Mesenchymal stem cell (in vitro differentiated cells and primary cell): ENCODE data around the gene PLA2G4B.

Source experiments
- DNase-seq: peaks from one replicate; pipeline ENCODE4 v3.0.0-alpha.2; 2013
- H2AFZ ChIP-seq: one replicate; pipeline ENCODE4 v1.6.1; 2013; ENCODE audit warnings: low read depth, mild to moderate bottlenecking, control low read depth, inconsistent platforms, low read length, moderate library complexity
- H2AK5ac ChIP-seq: 2 replicates; pipeline ENCODE4 v1.6.1; 2013; ENCODE audit warnings: low read length, moderate library complexity, mild to moderate bottlenecking, inconsistent platforms; ENCODE audit not compliant: severe bottlenecking
- H2BK120ac ChIP-seq: one replicate; pipeline ENCODE4 v1.6.1; 2013; ENCODE audit warnings: low read depth, mild to moderate bottlenecking, inconsistent platforms, low read length, moderate library complexity
- H2BK12ac ChIP-seq, 2 experiments: one replicate each; pipeline ENCODE4 v1.6.1; 2013; ENCODE audit warnings: inconsistent platforms in 2 of 2, low read length in 2 of 2, mild to moderate bottlenecking in 2 of 2, moderate library complexity in 2 of 2, control low read depth in 1 of 2
- H2BK15ac ChIP-seq: one replicate; pipeline ENCODE4 v1.6.1; 2013; ENCODE audit warnings: mild to moderate bottlenecking, low read depth, inconsistent platforms; ENCODE audit not compliant: poor library complexity, severe bottlenecking
- H2BK5ac ChIP-seq: 2 replicates; pipeline ENCODE4 v1.6.1; 2013; ENCODE audit warnings: low read depth, mild to moderate bottlenecking, low read length, control low read depth, inconsistent platforms; ENCODE audit not compliant: poor library complexity, severe bottlenecking
- H3K14ac ChIP-seq, 2 experiments: one replicate each; pipeline ENCODE4 v1.6.1; 2013; ENCODE audit warnings: inconsistent platforms in 2 of 2, low read length in 2 of 2, control low read depth in 1 of 2, mild to moderate bottlenecking in 1 of 2, moderate library complexity in 1 of 2
- H3K18ac ChIP-seq, 2 experiments: one replicate each; pipeline ENCODE4 v1.6.1; 2013; ENCODE audit warnings: inconsistent platforms in 2 of 2, low read length in 2 of 2, control low read depth in 1 of 2, low read depth in 1 of 2, mild to moderate bottlenecking in 1 of 2
- H3K23ac ChIP-seq, 2 experiments: one replicate each; pipeline ENCODE4 v1.6.1; 2013; ENCODE audit warnings: inconsistent platforms in 2 of 2, low read length in 2 of 2, mild to moderate bottlenecking in 2 of 2, moderate library complexity in 2 of 2, control low read depth in 1 of 2
- H3K27ac ChIP-seq: 2 replicates; pipeline ENCODE4 v1.5.1; 2013; ENCODE audit warnings: mild to moderate bottlenecking, moderate library complexity, low read length, control low read depth, inconsistent platforms; ENCODE audit not compliant: poor library complexity, severe bottlenecking
- H3K27me3 ChIP-seq, 2 experiments: 2 replicates each; pipeline versions ENCODE4 v1.6.1 to v1.7.0; 2013; ENCODE audit warnings: low read length in 2 of 2, mild to moderate bottlenecking in 2 of 2, moderate library complexity in 2 of 2, control low read depth in 1 of 2, inconsistent platforms in 1 of 2; ENCODE audit not compliant: control insufficient read depth in 1 of 2, insufficient read depth in 1 of 2
- H3K36me3 ChIP-seq, 2 experiments: 2 replicates each; pipeline versions ENCODE4 v1.6.1 to v1.7.0; 2013; ENCODE audit warnings: low read length in 2 of 2, control low read depth in 1 of 2, inconsistent platforms in 1 of 2, low read depth in 1 of 2, mild to moderate bottlenecking in 1 of 2; ENCODE audit not compliant: insufficient read depth in 2 of 2, control insufficient read depth in 1 of 2
- H3K4ac ChIP-seq, 2 experiments: one replicate each; pipeline ENCODE4 v1.6.1; 2013; ENCODE audit warnings: inconsistent platforms in 2 of 2, low read length in 2 of 2, mild to moderate bottlenecking in 2 of 2, moderate library complexity in 2 of 2, control low read depth in 1 of 2, low read depth in 1 of 2
- H3K4me1 ChIP-seq: 2 replicates; pipeline ENCODE4 v1.6.1; 2013; ENCODE audit warnings: low read depth, low read length, control low read depth; ENCODE audit not compliant: control insufficient read depth, insufficient read depth
- H3K4me2 ChIP-seq: 2 replicates; pipeline ENCODE4 v1.6.1; 2013; ENCODE audit warnings: low read length, mild to moderate bottlenecking, inconsistent platforms; ENCODE audit not compliant: poor library complexity, severe bottlenecking
- H3K4me3 ChIP-seq, 2 experiments: 2 replicates each; pipeline versions ENCODE4 v1.5.1 to v1.7.0; 2013; ENCODE audit warnings: low read length in 2 of 2, mild to moderate bottlenecking in 2 of 2, control low read depth in 1 of 2, low read depth in 1 of 2; ENCODE audit not compliant: insufficient read depth in 1 of 2
- H3K79me1 ChIP-seq: replicated peaks from 2 replicates; pipeline ENCODE4 v1.6.1; 2013; ENCODE audit warnings: mild to moderate bottlenecking, control low read depth, low read length, inconsistent platforms; ENCODE audit not compliant: poor library complexity, severe bottlenecking
- H3K9ac ChIP-seq: 2 replicates; pipeline ENCODE4 v1.7.0; 2013; ENCODE audit warnings: mild to moderate bottlenecking, low read length, moderate library complexity
- H3K9me3 ChIP-seq: 2 replicates; pipeline ENCODE4 v1.7.0; 2013; ENCODE audit warnings: mild to moderate bottlenecking, low read length; ENCODE audit not compliant: control insufficient read depth
- H4K8ac ChIP-seq: one replicate; pipeline ENCODE4 v1.6.1; 2013; ENCODE audit warnings: inconsistent platforms, mild to moderate bottlenecking, low read length, moderate library complexity
- H4K91ac ChIP-seq: one replicate; pipeline ENCODE4 v1.6.1; 2013; ENCODE audit warnings: mild to moderate bottlenecking, low read length, inconsistent platforms
- WGBS: methylation state at CpG from one replicate; pipeline ENCODE4 v1.1.7; 2013; ENCODE audit warnings: mixed read lengths; 5-methylcytosine and 5-hydroxymethylcytosine counted together

Gene PLA2G4B

DNA sequence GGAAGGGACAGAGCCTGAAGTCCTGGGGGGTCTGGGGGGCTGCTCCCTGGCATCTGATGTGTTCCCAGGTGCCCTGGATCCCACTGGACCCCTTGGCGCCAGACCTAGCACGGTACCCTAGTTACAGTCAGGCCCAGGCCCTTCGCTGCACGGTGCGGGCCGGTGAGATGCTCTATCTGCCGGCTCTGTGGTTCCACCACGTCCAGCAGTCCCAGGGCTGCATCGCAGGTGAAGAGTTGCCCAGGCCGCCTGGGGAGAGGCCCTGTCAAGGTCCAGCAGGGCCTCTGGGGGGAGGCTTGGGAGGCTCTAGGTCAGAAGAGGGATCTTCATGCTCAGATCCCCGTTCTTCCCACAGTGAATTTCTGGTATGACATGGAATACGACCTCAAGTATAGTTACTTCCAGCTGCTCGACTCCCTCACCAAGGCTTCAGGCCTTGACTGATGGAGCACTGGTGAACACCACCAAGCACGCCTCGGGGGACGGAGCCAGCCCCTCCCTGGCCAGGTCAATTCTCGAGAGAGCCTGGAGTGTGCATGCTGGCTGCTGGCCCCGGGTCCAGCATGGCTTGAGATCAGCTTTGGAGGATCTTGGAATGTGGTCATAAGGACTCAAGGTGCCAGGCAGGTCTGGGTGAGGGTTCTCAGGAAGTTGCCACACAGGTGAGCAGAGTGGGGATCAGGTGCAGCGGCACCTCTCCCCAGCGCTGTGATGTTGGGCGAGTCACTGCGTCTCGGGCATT, 1.8 kb upstream of the PLA2G4B start:
- no peak overlapping the region for H2BK12ac ChIP-seq
- no peak overlapping the region for H4K8ac ChIP-seq
- 95% methylated on average over 23 of the region's 23 CpGs for WGBS
- peaks cover 5 to 49% of the 10 kb centered on the region in 2 experiments for H3K36me3 ChIP-seq
- no peak overlapping the region for H3K14ac ChIP-seq
- H3K27me3 ChIP-seq = no peaks in the 10 kb centered on the region
- no peak overlapping the region for H2BK5ac ChIP-seq
- H3K23ac ChIP-seq = no peak overlapping the region
- no peak overlapping the region for H2BK120ac ChIP-seq
- no peaks in the 10 kb centered on the region for H3K9me3 ChIP-seq
- H3K4ac ChIP-seq = no peak overlapping the region
- no peak overlapping the region for H2BK15ac ChIP-seq
- H2AK5ac ChIP-seq = no peak overlapping the region
- peaks cover 7% of the 10 kb centered on the region for H3K79me1 ChIP-seq
- no peak overlapping the region for H3K27ac ChIP-seq
- no peak overlapping the region for H3K4me3 ChIP-seq
- peaks cover 7% of the 10 kb centered on the region for H3K4me1 ChIP-seq
- no peak for DNase-seq
- H4K91ac ChIP-seq = no peak overlapping the region
- H3K4me2 ChIP-seq = no peak overlapping the region
- no peak overlapping the region for H3K9ac ChIP-seq
- H3K18ac ChIP-seq = no peak overlapping the region
- no peak overlapping the region for H2AFZ ChIP-seq

DNA sequence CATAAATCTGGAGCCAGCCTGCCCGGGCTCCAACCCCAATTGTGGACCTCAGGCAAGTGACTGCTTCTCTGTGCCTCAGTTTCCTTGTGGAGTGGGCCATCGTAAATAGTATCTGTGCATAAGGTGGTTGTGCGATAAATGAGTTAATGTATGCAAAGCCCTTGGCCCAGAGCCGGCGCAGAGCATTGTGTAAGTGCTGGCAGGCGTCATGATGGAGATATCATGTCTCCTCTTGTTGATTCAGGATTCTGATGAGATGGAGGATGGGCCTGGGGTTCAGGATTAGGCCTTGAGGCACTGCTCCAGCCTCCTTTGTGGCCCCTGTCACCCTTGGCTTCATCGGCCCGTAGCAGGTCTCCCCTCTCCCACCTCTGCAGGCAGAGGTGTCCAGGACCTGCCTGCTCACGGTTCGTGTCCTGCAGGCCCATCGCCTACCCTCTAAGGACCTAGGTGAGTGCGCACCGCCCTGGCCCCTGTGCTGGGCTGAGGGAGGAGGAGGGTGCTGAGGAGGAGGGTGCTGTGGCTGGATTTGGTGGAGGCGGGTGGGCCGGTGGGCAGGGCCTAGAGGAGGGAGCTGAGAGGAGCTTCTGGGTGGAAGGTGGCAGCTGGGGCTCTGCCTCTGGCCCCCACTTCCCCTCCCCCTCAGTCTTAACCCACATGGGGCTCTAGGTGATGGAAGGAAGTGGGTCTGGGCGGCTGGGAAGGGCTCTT, 1.3 kb downstream of the PLA2G4B start:
- Histone ChIP-seq H2BK12ac (no peak overlapping the region), H3K14ac (no peak overlapping the region), H3K4me2 (no peak overlapping the region), H3K36me3 (peaks cover 0 to 58% of the 10 kb centered on the region in 2 experiments), H4K8ac (no peak overlapping the region), H3K23ac (no peak overlapping the region), H2AFZ (no peak overlapping the region), H2BK5ac (no peak overlapping the region), H3K4ac (no peak overlapping the region), H2AK5ac (no peak overlapping the region), H3K27me3 (no peaks in the 10 kb centered on the region), H3K18ac (no peak overlapping the region), H3K4me3 (no peak overlapping the region), H4K91ac (no peak overlapping the region), H3K27ac (no peak overlapping the region), H3K79me1 (no peaks in the 10 kb centered on the region), H3K9me3 (no peaks in the 10 kb centered on the region), H3K4me1 (peaks cover 4% of the 10 kb centered on the region), H2BK120ac (no peak overlapping the region), H3K9ac (no peak overlapping the region), H2BK15ac (no peak overlapping the region)
- DNase-seq = no peak
- 98% methylated on average over 14 of the region's 16 CpGs for WGBS

DNA sequence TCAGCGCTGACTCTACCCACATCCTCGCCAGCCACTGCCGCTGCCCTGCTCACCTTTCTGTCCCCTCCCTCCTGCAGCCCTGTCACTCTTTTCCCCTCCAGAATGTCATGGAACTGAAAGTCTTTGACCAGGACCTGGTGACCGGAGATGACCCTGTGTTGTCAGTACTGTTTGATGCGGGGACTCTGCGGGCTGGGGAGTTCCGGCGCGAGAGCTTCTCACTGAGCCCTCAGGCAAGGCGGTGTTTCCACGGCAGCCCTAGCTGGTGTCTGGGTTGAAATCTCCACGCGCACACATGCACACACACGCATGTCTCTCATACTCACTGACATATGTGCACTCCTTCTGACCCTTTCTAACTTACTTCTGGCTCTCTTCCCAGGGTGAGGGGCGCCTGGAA, 2.0 kb downstream of the PLA2G4B start:
- Histone ChIP-seq H3K9me3 (no peaks in the 10 kb centered on the region), H3K27me3 (no peaks in the 10 kb centered on the region), H3K27ac (no peak overlapping the region), H3K36me3 (peaks cover 0 to 60% of the 10 kb centered on the region in 2 experiments), H3K9ac (no peak overlapping the region), H2BK120ac (no peak overlapping the region), H3K79me1 (no peaks in the 10 kb centered on the region), H3K4ac (no peak overlapping the region), H2AK5ac (no peak overlapping the region), H2BK15ac (no peak overlapping the region), H4K91ac (no peak overlapping the region), H2AFZ (no peak overlapping the region), H4K8ac (no peak overlapping the region), H2BK5ac (no peak overlapping the region), H3K4me3 (no peak overlapping the region), H3K23ac (no peak overlapping the region), H3K14ac (no peak overlapping the region), H3K4me2 (no peak overlapping the region), H3K18ac (no peak overlapping the region), H3K4me1 (peaks cover 4% of the 10 kb centered on the region), H2BK12ac (no peak overlapping the region)
- DNase-seq = no peak
- 92% methylated on average over 13 of the region's 15 CpGs for WGBS

DNA sequence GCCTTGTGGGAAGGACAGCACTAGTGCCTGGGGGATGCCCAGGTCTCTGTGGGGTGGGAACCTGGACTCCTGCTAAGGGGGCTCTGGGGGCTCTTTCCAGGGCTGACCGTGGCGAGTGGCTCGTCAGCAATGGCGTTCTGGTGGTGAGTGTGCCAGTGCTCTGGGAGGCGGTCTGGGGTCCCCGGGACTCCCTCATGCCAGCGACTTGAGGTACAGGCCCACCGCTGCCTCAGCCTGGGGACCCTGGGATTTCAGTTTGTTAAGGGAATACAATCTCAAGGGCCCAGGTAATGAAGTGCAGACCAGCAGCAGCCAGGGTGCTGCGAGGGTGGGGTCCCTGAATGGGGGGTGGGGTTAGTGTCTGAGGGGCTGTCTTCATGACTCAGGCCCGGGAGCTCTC, 2.5 kb downstream of the PLA2G4B start:
- 96% methylated on average over 10 of the region's 10 CpGs for WGBS
- Histone ChIP-seq H3K27ac (no peak overlapping the region), H2BK15ac (peak overlapping the region; percentile 8), H3K4me3 (no peak overlapping the region), H3K9me3 (no peaks in the 10 kb centered on the region), H4K8ac (no peak overlapping the region), H3K4ac (no peak overlapping the region), H3K4me1 (peaks cover 1% of the 10 kb centered on the region), H3K14ac (no peak overlapping the region), H2BK120ac (no peak overlapping the region), H2BK5ac (no peak overlapping the region), H3K79me1 (no peaks in the 10 kb centered on the region), H2AFZ (no peak overlapping the region), H2AK5ac (no peak overlapping the region), H3K23ac (no peak overlapping the region), H3K18ac (no peak overlapping the region), H4K91ac (no peak overlapping the region), H3K4me2 (no peak overlapping the region), H3K9ac (no peak overlapping the region), H3K27me3 (no peaks in the 10 kb centered on the region), H3K36me3 (peaks cover 2 to 61% of the 10 kb centered on the region in 2 experiments), H2BK12ac (no peak overlapping the region)
- no peak for DNase-seq
